ENCODE measurements around the gene IL37. TPM values are rescaled to one million over a fixed set of nuclear protein-coding genes. Genes with fewer than 3 reads are reported as not detected.

The IL37 gene
- total and polyA plus RNA-seq, 2 experiments from 2014 or later: not detected

DNA sequence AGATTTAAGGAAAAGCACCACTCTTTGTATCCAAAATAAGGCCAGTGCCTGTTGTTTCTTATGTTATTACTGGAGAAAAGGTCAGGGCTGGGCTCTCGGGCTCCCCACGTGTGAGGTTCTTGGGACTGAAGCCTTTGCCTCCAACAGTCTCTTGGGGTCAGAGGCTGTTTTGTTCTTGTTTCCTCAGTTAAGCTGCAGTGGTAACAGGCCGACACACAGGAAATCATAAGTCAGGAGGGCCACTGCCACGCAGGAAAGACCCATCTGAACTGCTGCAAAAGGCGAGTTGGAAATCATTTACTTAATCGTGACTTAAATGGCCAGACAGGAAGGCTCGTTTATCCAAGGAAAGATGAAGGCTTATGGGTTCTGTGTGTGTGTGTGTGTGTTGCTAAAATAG, 30.3 kb upstream of the IL37 start (continued):
- TF ChIP-seq, protein P1, sequence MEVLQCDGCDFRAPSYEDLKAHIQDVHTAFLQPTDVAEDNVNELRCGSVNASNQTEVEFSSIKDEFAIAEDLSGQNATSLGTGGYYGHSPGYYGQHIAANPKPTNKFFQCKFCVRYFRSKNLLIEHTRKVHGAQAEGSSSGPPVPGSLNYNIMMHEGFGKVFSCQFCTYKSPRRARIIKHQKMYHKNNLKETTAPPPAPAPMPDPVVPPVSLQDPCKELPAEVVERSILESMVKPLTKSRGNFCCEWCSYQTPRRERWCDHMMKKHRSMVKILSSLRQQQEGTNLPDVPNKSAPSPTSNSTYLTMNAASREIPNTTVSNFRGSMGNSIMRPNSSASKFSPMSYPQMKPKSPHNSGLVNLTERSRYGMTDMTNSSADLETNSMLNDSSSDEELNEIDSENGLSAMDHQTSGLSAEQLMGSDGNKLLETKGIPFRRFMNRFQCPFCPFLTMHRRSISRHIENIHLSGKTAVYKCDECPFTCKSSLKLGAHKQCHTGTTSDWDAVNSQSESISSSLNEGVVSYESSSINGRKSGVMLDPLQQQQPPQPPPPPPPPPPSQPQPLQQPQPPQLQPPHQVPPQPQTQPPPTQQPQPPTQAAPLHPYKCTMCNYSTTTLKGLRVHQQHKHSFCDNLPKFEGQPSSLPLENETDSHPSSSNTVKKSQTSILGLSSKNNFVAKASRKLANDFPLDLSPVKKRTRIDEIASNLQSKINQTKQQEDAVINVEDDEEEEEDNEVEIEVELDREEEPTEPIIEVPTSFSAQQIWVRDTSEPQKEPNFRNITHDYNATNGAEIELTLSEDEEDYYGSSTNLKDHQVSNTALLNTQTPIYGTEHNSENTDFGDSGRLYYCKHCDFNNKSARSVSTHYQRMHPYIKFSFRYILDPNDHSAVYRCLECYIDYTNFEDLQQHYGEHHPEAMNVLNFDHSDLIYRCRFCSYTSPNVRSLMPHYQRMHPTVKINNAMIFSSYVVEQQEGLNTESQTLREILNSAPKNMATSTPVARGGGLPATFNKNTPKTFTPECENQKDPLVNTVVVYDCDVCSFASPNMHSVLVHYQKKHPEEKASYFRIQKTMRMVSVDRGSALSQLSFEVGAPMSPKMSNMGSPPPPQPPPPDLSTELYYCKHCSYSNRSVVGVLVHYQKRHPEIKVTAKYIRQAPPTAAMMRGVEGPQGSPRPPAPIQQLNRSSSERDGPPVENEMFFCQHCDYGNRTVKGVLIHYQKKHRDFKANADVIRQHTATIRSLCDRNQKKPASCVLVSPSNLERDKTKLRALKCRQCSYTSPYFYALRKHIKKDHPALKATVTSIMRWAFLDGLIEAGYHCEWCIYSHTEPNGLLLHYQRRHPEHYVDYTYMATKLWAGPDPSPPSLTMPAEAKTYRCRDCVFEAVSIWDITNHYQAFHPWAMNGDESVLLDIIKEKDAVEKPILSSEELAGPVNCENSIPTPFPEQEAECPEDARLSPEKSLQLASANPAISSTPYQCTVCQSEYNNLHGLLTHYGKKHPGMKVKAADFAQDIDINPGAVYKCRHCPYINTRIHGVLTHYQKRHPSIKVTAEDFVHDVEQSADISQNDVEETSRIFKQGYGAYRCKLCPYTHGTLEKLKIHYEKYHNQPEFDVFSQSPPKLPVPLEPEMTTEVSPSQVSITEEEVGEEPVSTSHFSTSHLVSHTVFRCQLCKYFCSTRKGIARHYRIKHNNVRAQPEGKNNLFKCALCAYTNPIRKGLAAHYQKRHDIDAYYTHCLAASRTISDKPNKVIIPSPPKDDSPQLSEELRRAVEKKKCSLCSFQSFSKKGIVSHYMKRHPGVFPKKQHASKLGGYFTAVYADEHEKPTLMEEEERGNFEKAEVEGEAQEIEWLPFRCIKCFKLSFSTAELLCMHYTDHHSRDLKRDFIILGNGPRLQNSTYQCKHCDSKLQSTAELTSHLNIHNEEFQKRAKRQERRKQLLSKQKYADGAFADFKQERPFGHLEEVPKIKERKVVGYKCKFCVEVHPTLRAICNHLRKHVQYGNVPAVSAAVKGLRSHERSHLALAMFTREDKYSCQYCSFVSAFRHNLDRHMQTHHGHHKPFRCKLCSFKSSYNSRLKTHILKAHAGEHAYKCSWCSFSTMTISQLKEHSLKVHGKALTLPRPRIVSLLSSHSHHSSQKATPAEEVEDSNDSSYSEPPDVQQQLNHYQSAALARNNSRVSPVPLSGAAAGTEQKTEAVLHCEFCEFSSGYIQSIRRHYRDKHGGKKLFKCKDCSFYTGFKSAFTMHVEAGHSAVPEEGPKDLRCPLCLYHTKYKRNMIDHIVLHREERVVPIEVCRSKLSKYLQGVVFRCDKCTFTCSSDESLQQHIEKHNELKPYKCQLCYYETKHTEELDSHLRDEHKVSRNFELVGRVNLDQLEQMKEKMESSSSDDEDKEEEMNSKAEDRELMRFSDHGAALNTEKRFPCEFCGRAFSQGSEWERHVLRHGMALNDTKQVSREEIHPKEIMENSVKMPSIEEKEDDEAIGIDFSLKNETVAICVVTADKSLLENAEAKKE (CRISPR knock-in tag; IDR thresholded peaks at IDR 0.05): no peak
- TF ChIP-seq CREB1 (CRISPR knock-in tag; IDR thresholded peaks at IDR 0.05; ENCODE audit: low read depth): no peak
- TF ChIP-seq EZH2phosphoT487 (IDR thresholded peaks at IDR 0.05; ENCODE audit: unreplicated experiment): no peak
- no peak for TF ChIP-seq ZNF114 (CRISPR knock-in tag; IDR thresholded peaks at IDR 0.05)

DNA sequence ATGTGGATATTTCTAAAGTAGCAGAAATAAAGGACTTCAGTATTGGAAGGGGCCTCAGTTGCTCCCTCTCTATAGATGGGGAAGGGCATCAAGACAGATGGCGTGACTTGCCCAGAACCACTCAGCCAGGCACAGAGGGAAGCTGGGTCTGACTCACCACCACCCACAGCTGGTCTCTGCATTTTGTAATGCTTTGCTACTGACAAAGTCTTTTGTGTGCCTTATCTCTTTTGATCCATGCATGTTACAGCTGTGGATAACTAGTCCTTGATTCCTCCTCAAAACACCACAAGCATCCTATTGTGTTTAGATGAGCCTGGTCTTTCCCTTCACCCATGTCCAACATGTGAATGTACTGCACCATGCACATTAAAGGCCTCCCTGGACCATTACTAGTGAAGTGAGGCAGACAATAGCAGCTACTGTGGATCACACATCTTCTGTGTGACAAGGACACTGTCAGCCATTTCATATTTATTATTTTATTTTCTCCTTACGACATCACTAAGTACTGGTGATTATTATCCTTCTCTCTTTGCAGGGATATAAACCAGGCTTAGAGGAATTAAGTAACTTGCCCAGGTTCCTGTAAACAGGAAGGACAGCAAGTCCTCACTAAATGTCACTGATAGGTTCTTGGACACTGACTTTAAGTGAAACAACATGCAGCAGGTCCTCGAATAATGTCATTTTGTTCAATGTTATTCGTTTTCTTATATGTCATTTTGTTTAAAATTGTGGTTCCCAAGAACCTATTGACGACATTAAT, 29.6 kb upstream of the IL37 start:
- Histone ChIP-seq H3K27me3 (ENCODE audit: insufficient read depth) (no peaks in the 10 kb centered on the region), H3F3A (replicated peaks; ENCODE audit: low read depth) (no peaks in the 10 kb centered on the region), H3K27ac (ENCODE audit: low read depth) (no peak overlapping the region), H3K9me2 (ENCODE audit: insufficient read depth) (no peaks in the 10 kb centered on the region), H3K4me1 (ENCODE audit: insufficient read depth) (no peaks in the 10 kb centered on the region), H4K20me1 (replicated peaks; ENCODE audit: insufficient read depth) (no peaks in the 10 kb centered on the region), H3K4me3 (no peak overlapping the region), H3K79me2 (replicated peaks; ENCODE audit: insufficient read depth) (no peaks in the 10 kb centered on the region), H3K36me3 (ENCODE audit: insufficient read depth) (no peaks in the 10 kb centered on the region), H3K4me2 (no peak overlapping the region), H2AFZ (no peak overlapping the region)
- Mint-ChIP-seq H3K27me3 (ENCODE audit: insufficient read depth, low read depth, poor library complexity) (peaks cover 2% of the 10 kb centered on the region), H3K9me3 (no peaks in the 10 kb centered on the region), H3K36me3 (ENCODE audit: low read depth) (no peaks in the 10 kb centered on the region), H3K4me1 (peaks cover 4% of the 10 kb centered on the region; the same call in 2 of the 3 replicates), H3K27ac (no peak overlapping the region), H3K4me3 (no peak overlapping the region)
- DNase-seq (ENCODE audit: low spot score) (no peak), ATAC-seq (no peak)
- TF ChIP-seq, protein P1 (CRISPR knock-in tag; IDR thresholded peaks at IDR 0.05): no peak
- TF ChIP-seq STAT1 (IDR thresholded peaks at IDR 0.05; ENCODE audit: unreplicated experiment) (no peak), EZH2phosphoT487 (IDR thresholded peaks at IDR 0.05; ENCODE audit: unreplicated experiment) (no peak)
- TF ChIP-seq, protein P2, sequence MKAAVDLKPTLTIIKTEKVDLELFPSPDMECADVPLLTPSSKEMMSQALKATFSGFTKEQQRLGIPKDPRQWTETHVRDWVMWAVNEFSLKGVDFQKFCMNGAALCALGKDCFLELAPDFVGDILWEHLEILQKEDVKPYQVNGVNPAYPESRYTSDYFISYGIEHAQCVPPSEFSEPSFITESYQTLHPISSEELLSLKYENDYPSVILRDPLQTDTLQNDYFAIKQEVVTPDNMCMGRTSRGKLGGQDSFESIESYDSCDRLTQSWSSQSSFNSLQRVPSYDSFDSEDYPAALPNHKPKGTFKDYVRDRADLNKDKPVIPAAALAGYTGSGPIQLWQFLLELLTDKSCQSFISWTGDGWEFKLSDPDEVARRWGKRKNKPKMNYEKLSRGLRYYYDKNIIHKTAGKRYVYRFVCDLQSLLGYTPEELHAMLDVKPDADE (IDR thresholded peaks at IDR 0.05): no peak
